CD4-positive, alpha-beta T cell (primary cell): ENCODE results near the gene PDZD8. TPM values are rescaled to one million over a fixed set of nuclear protein-coding genes. Genes with fewer than 3 reads are reported as not detected.

Experiments
- ATAC-seq: fragments of 200-7000 bp; cut with Tn5 transposase; one replicate; pipeline ENCODE4 v1.10.0; 2022; ENCODE audit warnings: mild to moderate bottlenecking; ENCODE audit not compliant: poor library complexity
- CTCF ChIA-PET: fragments of 350-600 bp; sonication (Branson Sonifier 250); formaldehyde crosslinking; loops from one replicate; lab custom pipeline; 2021; ENCODE audit warnings: antibody characterized with exemption, inconsistent platforms; lab: Charles Lee
- POLR2A ChIA-PET: fragments of 350-600 bp; sonication (Branson Sonifier 250); formaldehyde crosslinking; loops from one replicate; lab custom pipeline; 2021; ENCODE audit warnings: antibody characterized with exemption, inconsistent platforms; lab: Charles Lee
- DNase-seq, 14 experiments: peaks; one replicate each; pipeline ENCODE4 v3.0.0-alpha.2; 2013 to 2020; ENCODE audit warnings: mixed read lengths in 2 of 14
- H3K27ac ChIP-seq, 2 donors: one replicate each; pipeline versions ENCODE4 v1.5.1 to v1.7.0; 2013; ENCODE audit warnings: low read length in 2 of 2, low read depth in 1 of 2, mild to moderate bottlenecking in 1 of 2
- H3K27me3 ChIP-seq, 2 experiments: 1 replicate in 1 of 2; 2 replicates in 1 of 2; pipeline versions ENCODE4 v1.6.1 to v1.7.0; 2013; ENCODE audit warnings: low read length in 2 of 2, control low read depth in 1 of 2, mild to moderate bottlenecking in 1 of 2, moderate library complexity in 1 of 2; ENCODE audit not compliant: insufficient read depth in 2 of 2, control insufficient read depth in 1 of 2
- H3K36me3 ChIP-seq: one replicate; pipeline ENCODE4 v1.6.1; 2013; ENCODE audit warnings: low read length, control low read depth; ENCODE audit not compliant: insufficient read depth
- H3K4me1 ChIP-seq: one replicate; pipeline ENCODE4 v1.6.1; 2013; ENCODE audit warnings: low read length, control low read depth; ENCODE audit not compliant: insufficient read depth
- H3K4me3 ChIP-seq: one replicate; pipeline ENCODE4 v1.5.1; 2013; ENCODE audit warnings: mild to moderate bottlenecking, low read length, moderate library complexity
- H3K9me3 ChIP-seq, 2 experiments: 1 replicate in 1 of 2; 2 replicates in 1 of 2; pipeline versions ENCODE4 v1.6.1 to v1.7.0; 2013; ENCODE audit warnings: low read length in 2 of 2, mild to moderate bottlenecking in 2 of 2, control low read depth in 1 of 2, moderate library complexity in 1 of 2; ENCODE audit not compliant: control insufficient read depth in 1 of 2, insufficient read depth in 1 of 2
- H3K27ac Mint-ChIP-seq: one replicate; pipeline ENCODE4 v1.8.0; 2020; ENCODE audit warnings: mixed read lengths
- H3K27me3 Mint-ChIP-seq: one replicate; pipeline ENCODE4 v1.8.0; 2021; ENCODE audit warnings: mixed read lengths
- H3K36me3 Mint-ChIP-seq: one replicate; pipeline ENCODE4 v1.8.0; 2021; ENCODE audit warnings: low read depth, mixed read lengths
- H3K4me1 Mint-ChIP-seq: one replicate; pipeline ENCODE4 v1.8.0; 2021; ENCODE audit warnings: low read depth, mixed read lengths
- H3K4me3 Mint-ChIP-seq: one replicate; pipeline ENCODE4 v1.8.0; 2020; ENCODE audit warnings: mild to moderate bottlenecking, mixed read lengths
- H3K9me3 Mint-ChIP-seq: one replicate; pipeline ENCODE4 v1.8.0; 2020; ENCODE audit warnings: mixed read lengths
- intact Hi-C, 2 experiments: fragments of 100-400 bp; cut with DNase I in 1 of 2; cut with micrococcal nuclease in 1 of 2; formaldehyde crosslinking; loops; one replicate each; pipeline versions ENCODE4 v1.15.1 to v1.9.0; 2023 to 2025; cut with DNase I, micrococcal nuclease
- total RNA-seq, 174 experiments: library from RNA in 2 of 174; stranded (reverse) in 2 of 174; gene quantifications; one replicate each; pipeline ENCODE4 v1.2.3 and lab custom pipeline; 2021 to 2026
- TF ChIP-seq, protein P1 (sequence below): fragments of 200-600 bp; IDR thresholded peaks from one replicate; pipeline ENCODE4 v1.8.0; 2022; ENCODE audit warnings: antibody characterized with exemption, mild to moderate bottlenecking

PDZD8 gene
- total RNA-seq, 2 experiments from 2014 or later: 25.2 to 31.1 TPM

DNA sequence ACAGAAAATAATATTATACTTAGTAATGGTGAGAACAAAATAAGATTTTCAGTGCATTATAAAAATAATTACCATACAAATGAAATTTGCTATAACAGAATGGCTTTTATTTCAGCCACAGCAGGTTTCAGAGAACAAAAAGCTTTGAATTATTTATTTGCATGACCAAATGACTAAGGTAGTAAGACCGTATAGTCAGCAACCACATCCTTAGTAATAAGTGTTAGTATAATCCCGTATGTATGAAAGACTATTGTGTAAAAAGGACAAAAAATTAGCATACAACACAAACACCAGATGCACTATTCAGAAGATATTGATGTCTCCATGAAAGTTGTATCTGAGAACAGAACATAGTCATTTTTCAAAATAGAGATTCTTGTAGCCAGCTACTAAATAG lies 12.2 kb downstream of the PDZD8 start:
- H3K27ac ChIP-seq: no peak overlapping the region
- H3K9me3 ChIP-seq: no peaks in the 10 kb centered on the region
- Mint-ChIP-seq H3K27ac (no peak overlapping the region), H3K4me1 (peaks cover 78% of the 10 kb centered on the region), H3K36me3 (no peaks in the 10 kb centered on the region), H3K4me3 (no peak overlapping the region), H3K9me3 (no peaks in the 10 kb centered on the region), H3K27me3 (no peaks in the 10 kb centered on the region)
- no peak overlapping the region for H3K4me3 ChIP-seq
- ATAC-seq (no peak), DNase-seq (no peak)
- ChIA-PET CTCF (interaction anchor here (0.6 kb wide), 1 partner anchor 21 kb away, joined by 3 read pairs; no protein-coding TSS in a partner anchor), POLR2A (no interaction called here)
- intact Hi-C loops: no loop called here
- TF ChIP-seq, protein P1, sequence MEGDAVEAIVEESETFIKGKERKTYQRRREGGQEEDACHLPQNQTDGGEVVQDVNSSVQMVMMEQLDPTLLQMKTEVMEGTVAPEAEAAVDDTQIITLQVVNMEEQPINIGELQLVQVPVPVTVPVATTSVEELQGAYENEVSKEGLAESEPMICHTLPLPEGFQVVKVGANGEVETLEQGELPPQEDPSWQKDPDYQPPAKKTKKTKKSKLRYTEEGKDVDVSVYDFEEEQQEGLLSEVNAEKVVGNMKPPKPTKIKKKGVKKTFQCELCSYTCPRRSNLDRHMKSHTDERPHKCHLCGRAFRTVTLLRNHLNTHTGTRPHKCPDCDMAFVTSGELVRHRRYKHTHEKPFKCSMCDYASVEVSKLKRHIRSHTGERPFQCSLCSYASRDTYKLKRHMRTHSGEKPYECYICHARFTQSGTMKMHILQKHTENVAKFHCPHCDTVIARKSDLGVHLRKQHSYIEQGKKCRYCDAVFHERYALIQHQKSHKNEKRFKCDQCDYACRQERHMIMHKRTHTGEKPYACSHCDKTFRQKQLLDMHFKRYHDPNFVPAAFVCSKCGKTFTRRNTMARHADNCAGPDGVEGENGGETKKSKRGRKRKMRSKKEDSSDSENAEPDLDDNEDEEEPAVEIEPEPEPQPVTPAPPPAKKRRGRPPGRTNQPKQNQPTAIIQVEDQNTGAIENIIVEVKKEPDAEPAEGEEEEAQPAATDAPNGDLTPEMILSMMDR: no peak
- no peaks in the 10 kb centered on the region for H3K4me1 ChIP-seq
- H3K27me3 ChIP-seq: no peaks in the 10 kb centered on the region
- no peaks in the 10 kb centered on the region for H3K36me3 ChIP-seq

GRCh38 chr10:117362313-117362712 lies 12.9 kb downstream of the PDZD8 start:
- TF ChIP-seq, protein P1: no peak
- H3K9me3 Mint-ChIP-seq: no peaks in the 10 kb centered on the region
- H3K36me3 Mint-ChIP-seq: no peaks in the 10 kb centered on the region
- Histone ChIP-seq H3K27me3 (no peaks in the 10 kb centered on the region), H3K27ac (no peak overlapping the region), H3K36me3 (no peaks in the 10 kb centered on the region), H3K4me3 (no peak overlapping the region), H3K9me3 (no peaks in the 10 kb centered on the region), H3K4me1 (no peaks in the 10 kb centered on the region)
- ATAC-seq (no peak), DNase-seq (no peak)
- H3K4me1 Mint-ChIP-seq: peaks cover 70% of the 10 kb centered on the region
- H3K27ac Mint-ChIP-seq: no peak overlapping the region
- POLR2A ChIA-PET: no interaction called here
- intact Hi-C loops: no loop called here
- no peaks in the 10 kb centered on the region for H3K27me3 Mint-ChIP-seq
- CTCF ChIA-PET: no interaction called here
- no peak overlapping the region for H3K4me3 Mint-ChIP-seq

DNA sequence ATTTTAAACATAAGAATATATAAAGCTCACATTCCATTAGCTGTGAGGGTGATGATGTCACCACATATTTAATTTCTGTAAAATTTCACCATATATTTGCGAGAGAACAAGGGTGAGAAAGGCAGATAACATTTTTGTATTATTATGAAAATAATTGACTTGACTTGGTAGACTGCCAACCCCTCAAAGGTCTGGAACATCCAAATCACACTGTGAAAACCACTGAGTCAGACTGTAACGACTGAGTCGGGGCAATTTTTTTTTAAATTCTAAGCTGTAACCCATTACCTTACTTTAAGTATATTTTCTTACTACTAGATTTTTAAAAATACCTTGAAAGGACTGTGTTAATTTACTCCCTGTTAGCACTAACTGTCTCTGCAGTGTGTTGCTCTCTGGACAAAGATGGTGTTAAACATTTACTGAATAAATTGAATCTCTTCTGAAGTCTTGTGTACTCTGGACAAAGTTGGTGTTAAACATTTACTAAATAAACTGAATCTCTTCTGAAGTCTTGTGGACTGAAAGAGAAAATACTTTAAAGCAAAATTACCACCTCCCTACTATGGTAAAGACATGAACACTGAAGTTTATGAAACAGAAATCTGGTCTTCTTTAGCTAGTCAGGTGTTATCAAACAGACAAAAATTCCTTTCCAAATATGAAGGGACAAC lies 14.1 kb downstream of the PDZD8 start:
- Histone ChIP-seq H3K27me3 (no peaks in the 10 kb centered on the region), H3K27ac (no peak overlapping the region), H3K9me3 (no peaks in the 10 kb centered on the region), H3K4me3 (no peak overlapping the region), H3K36me3 (no peaks in the 10 kb centered on the region), H3K4me1 (no peaks in the 10 kb centered on the region)
- ChIA-PET POLR2A (interaction anchor here (1.9 kb wide), 1 partner anchor 13 kb away, joined by 6 read pairs; no protein-coding TSS in a partner anchor), CTCF (no interaction called here)
- H3K27me3 Mint-ChIP-seq: no peaks in the 10 kb centered on the region
- no peak overlapping the region for H3K4me3 Mint-ChIP-seq
- no peak overlapping the region for H3K27ac Mint-ChIP-seq
- DNase-seq: no peak
- ATAC-seq: no peak
- H3K9me3 Mint-ChIP-seq: no peaks in the 10 kb centered on the region
- H3K4me1 Mint-ChIP-seq: peaks cover 59% of the 10 kb centered on the region
- intact Hi-C loops: no loop called here
- TF ChIP-seq, protein P1: no peak
- no peaks in the 10 kb centered on the region for H3K36me3 Mint-ChIP-seq
